GM18873 (cell line): ENCODE measurements around the gene PLEKHA8.

ENCODE experiments used
- ATAC-seq: cut with Tn5 transposase; IDR thresholded peaks from one replicate; pipeline ENCODE4 v1.9.1; 2021; ENCODE audit warnings: mild to moderate bottlenecking, moderate library complexity, moderate number of reproducible peaks; ENCODE audit not compliant: unreplicated experiment, low FRiP score

Gene PLEKHA8, protein sequence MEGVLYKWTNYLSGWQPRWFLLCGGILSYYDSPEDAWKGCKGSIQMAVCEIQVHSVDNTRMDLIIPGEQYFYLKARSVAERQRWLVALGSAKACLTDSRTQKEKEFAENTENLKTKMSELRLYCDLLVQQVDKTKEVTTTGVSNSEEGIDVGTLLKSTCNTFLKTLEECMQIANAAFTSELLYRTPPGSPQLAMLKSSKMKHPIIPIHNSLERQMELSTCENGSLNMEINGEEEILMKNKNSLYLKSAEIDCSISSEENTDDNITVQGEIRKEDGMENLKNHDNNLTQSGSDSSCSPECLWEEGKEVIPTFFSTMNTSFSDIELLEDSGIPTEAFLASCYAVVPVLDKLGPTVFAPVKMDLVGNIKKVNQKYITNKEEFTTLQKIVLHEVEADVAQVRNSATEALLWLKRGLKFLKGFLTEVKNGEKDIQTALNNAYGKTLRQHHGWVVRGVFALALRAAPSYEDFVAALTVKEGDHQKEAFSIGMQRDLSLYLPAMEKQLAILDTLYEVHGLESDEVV

DNA sequence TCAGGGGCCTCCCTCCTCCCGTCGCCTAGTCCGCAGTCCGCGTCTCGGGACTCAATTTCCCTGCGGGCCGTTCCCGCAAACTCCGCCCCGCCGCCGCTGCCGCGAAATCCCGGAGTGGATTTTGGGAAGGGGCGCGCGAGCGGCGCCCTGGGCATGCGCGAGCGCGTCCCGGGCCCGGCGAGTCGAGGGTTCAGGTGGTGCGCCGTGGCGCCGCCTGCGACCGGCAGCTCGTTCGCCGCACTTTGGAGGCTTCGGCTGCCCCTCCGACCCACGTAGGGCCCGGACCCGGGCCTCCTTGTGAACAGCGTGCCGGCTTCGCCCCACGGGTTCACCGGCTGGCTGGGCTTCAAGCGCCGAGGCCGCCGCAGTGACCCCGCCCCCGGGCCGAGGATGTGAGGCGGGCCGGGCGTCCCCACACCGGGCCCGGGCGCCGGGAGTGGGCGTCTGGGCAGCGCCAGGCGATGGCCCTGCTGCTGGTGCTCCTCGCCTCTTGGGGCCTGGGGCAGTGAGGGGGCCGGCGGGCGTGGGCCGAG, at the start of gene PLEKHA8:
Gene PLEKHA8 (plus strand): TSS at position 197 of the 533 bp plus-strand sequence. CDS start 351 bp downstream, outside the sequence.
- peak; percentile 41 for ATAC-seq

DNA sequence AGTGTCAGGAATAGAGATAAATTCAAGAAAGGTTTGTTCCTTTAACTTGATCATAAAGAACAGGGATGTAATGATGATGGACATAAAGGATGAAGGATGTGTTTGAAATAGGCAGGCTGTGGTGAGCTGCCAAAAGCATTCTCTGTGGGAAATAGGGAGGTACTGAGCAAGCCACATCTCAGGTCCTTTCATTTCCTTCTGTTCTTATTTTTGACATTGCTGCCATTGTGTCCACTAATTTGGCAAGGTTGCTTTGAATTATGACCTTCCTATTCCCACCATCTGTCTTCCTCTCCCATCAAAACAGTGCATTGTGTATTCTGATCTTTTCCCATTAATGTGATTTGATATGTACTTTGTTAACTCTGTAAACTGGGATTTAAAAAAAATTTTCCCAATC, 48.1 kb upstream of the PLEKHA8 start:
- ATAC-seq = no peak

DNA sequence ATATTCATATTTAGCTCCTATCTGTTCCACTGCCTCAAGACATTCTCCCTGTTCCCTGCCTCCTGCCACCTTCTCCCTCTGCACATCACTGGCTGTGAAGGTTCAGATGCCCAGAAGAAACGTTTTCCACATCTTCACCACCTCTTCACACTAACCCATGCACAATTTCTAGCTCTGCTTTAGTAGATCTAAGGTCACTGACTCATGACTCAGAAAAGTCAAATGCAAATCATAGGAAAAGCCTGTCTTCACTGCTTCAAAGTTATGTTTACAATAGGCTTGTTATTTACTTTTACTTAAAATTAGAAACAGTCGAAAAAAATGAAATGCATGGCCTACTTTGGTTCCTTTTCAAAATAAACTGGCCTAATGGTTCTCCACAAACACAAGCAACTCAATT, 41.1 kb upstream of the PLEKHA8 start:
- ATAC-seq = no peak

DNA sequence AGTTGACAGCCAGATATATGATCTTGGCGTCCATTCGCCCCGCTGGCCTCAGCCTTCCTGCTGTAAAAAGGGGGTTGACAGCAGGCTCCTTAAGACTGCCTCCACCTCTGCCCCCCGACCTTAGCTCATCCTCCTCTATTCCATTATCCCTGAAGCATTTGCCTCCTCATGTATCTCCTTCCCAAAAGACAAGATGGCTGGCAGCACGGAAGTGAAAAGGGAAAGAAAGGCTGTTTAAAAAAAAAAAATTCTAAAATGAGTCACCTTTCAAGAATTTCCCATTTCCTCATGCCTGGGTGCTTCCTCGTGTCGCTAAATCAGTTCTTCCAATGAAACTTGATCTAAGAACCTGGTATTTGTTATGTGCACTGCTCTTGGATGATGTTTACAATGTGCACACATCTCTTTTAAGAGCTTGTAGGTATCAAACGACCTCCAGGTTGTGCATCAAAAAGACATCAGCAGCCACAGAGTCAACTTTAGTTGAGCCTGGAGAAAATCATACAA, 40.3 kb upstream of the PLEKHA8 start:
- ATAC-seq = no peak

DNA sequence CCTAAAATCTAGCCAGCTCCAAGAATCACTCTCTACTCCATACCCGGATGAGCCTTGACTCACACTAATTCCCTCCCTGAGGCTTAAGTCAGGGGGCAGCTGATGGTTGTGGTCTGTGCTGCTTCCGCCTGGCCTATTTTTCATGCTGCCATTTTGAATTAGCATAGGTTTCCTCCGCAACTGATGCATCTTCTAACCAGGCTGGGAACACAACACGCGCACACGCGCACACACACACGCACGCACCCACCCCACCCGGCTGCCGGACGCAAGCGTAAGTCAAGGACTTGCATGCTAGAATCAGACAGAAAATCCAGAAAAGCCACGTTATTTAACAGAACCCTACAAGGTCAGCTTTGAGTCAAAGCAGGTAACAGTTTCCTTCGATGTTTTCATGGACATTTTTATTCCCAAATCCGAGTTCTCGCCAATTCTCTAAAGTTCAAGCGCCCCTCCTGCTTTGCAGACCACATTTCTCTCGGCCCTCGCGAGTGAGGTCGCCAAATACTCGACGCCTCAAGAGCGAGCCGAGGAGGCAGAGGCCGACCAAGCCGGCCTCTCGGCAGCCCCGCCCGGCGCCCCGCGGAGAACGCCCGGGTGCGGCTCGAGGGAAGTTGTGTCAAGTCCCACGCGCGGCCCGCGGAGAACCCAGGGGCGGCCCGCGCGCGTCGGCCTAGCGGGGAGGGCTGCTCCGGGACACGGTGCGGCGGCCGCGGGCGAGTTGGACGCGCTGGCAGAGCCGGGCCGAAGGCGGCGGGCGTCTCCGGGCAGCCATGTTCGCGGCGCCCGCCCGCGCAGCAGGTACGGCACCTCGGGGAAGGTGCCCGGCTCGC, 39.6 kb upstream of the PLEKHA8 start:
- ATAC-seq = peak; percentile 39

DNA sequence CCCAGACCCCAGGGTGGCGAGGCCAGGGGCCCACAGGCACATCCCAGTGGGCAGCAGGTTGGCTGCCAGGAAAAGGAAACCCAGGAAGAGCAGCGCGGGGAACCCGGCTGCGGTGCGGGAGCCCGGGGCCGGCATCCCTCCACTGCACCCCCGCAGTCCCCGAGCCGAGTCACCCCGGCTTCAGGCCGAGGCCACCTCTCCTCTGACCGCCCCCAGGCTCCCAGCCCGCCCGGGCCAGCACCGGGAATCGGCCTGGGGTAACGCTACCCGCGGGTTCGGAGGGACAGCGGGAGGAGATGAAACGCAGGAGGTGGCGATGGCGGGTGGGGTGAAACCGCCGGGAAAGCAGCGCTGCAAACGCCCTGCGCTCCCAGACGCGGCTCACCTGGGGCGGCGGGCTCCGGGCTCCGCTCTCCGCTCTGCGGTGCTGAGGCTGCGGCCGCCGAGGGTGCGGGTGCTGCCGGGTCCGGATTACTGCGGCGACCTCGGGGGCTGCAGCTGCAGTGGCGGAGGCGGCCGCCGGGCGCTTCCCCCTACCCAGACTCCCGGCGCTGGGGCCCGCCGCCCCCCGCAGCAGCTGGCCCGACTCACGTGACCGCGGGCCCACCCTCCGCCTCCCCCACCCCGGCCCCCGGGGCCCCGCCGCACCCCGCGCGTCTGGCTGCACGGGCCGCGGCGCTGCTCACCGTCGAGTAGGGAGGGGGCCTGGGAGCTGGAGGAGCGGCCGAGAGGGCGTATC, 38.8 kb upstream of the PLEKHA8 start, which contains the start of gene SCRN1:
Gene SCRN1 (minus strand): TSS at position 545 of the 739 bp plus-strand sequence. CDS start 20,734 bp downstream, outside the sequence.
- ATAC-seq = peak; percentile 24

DNA sequence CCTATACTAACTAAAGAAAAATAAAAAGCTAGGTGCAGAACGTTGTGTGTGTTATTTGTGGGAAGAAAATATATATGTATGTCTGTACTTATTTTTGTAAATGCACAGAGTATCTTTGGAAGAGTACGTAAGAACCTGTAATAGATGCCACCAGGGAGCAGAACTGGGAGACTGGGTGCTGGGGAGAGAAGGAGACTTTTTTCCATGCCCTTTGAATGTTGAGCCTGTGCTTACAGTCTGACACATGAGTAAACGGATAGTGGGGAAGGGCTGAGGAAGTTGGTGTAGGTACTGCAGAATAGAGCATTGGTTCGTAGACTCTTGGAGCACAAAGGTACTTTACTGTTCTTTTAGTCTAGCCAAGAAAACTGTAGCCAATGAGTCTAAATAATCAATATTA, 37.3 kb upstream of the PLEKHA8 start:
- ATAC-seq = no peak

DNA sequence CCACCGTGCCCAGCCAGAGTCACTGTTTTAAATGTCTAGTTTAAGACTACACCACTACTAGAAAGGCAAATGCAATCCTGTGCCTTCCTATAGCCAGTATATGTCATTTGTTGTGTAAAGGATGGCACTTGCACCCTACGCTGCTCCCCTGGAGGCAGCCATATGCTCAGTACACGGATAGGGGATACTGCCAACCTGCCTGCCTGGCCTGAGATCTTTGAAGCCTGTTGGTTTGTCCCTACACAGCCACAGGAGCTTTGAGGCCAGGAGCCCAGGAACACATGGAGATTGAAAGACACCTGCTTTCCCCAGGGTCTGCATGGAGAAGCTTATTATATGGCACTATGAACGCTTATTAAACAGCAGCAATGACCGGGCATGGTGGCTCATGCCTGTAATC, 36.3 kb upstream of the PLEKHA8 start:
- no peak for ATAC-seq

DNA sequence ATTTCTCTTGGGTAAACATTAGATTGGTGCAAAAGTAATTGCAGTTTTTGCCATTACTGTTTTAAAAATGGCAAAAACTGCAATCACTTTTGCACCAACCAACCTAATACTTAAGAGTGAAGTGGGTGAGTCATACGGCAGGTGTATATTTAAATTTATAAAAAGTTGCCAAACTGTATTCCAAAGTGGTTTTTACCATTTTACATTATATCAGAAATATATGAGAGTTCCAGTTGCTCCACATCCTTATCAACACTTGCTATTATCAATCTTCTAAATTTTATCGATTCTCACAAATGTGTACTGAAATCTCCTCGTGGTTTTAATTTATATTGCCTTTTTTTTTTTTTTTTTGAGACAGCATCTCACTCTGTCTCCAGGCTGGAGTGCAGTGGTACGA, 35.1 kb upstream of the PLEKHA8 start:
- no peak for ATAC-seq

DNA sequence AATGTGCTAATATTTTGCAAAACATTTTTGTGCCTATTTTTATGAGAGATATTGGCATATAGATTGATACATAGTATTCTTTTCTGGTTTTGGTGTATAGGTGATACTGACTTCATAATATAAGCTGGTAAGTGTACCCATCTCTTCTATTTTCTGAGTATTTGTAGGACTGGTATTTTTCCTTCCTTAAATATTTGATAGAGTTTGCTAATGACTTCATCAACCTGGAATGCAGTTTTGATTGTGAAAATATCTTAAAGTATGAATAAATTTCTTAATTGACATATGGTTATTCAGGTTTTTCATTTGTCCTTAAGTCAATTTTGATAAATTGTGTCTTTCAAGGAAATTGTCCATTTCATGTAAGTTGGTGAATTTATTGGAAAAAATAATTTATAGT, 32.6 kb upstream of the PLEKHA8 start:
- no peak for ATAC-seq

DNA sequence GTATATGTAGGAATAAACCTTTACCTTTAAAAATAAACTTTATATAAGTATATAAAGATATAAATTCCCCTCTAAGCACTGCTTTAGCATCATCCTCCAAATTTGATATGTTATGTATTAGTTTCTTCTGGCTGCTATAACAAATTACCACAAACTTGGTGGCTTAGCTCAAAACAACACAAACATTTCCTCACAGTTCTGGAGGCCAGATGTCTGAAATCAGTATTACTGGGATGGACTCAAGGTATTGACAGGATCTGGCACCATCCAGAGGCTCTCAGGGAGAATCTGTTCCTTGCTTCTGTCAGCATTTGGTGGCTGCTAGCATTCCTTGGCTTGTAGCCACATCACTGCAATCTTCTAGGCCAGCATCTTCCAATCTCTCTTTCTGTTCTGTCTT, 31.9 kb upstream of the PLEKHA8 start:
- no peak for ATAC-seq

DNA sequence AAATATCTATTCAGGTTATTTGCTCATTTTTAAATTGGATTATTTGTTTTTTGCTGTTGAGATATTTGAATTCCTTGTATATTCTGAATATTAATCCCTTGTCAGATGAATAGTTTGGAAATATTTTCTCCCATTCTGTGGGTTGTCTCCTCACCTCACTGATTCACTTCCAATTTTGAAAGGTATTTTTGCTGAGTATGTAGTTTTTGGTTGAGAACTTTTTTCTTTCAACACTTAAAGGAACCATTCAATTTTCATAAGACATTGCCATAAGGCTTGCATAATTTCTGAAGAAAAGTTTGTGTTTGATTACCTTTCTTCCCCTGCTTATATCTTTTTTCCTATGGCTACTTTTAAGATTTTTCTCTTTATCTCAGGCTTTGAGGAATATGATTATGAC, 29.7 kb upstream of the PLEKHA8 start:
- no peak for ATAC-seq

DNA sequence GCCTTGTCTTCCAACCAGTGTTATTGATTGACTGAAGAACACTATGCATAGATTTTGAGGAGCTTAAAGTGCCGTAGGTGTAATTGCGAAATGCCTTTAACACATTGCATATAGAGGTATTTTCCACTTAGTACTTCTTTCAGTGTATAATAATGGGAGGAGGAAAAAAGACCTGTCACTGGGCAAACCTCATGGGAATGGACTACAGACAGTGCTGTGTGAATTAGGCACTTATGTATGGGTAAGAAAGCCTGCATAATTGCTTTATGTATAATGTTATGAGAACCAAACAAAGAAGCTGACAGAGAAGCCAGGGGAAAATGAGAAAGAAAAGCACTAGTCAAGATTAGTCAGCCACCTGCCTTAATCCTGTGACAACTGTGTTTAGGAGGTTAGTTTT, 26.2 kb upstream of the PLEKHA8 start:
- ATAC-seq = no peak

DNA sequence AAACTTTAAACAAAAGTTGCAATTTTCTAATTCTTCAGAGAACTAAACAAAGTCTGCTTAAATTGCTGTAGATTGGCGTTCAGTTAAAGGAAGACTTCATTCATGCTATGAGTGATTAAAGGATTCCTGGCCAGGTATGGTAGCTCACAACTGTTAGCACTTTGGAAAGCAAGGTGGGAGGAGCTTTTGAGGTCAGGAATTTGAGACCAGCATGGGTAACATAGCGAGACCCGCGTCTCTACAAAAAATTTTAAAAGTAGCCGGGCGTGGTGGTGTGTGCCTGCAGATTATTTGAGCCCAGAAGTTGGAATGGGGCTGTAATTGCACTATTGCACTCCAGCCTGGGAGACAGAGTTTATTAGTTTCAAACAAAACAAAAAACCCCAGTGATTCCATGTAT, 25.1 kb upstream of the PLEKHA8 start:
- no peak for ATAC-seq

DNA sequence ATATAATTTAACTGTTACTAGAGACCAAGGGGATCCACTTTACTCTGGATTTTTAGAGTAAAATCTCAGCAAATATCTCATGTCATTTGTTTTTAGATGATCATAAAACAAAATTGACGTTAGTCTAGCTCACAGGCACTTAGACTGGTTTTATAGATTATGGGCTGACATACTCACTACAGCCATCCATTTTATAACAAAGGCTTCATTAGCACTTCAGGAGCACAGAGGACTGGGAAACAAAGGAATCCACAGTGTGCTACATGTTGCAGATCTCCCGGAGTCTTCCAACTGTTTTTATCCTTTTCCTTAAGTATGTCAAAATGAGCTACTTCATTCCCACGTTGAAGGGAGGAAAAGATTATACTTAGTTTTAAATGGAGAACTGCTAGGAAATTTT, 22.7 kb upstream of the PLEKHA8 start:
- ATAC-seq = no peak

DNA sequence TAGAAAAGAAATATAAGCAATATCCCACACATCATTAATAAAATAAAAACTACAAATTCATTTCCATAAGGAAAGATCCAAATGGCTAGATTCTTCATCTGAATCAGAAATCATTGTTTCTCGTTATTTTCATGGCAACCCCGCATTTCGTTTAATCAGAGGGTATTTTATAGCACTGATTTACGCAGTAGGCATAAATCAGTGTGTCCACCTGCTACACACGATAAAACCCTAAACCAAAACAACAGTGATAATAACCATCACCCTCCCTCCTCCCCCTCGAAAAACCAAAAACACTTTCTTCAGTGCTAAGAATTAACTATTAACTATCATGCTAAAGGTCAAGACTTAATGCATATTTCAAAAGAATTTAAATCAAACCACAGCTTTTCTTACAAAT, 18.2 kb upstream of the PLEKHA8 start:
- no peak for ATAC-seq

DNA sequence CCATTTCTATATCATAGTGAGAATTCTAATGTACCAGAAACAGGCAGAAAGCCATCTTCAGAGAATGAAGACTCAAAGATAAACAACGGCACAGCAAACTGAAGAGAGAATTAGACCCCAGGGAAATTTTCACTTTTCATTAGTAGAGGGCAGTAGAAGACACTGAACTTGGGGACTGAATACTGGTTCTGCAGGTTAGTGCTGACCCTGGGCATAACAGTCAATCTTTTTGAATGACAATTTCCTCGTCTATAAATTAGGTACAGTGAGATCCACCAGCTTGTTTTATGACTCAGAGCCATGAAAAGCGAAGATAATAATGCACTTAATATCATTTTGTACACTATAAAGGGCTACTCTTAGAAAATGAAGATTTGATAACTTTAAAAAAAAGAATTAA, 15.5 kb upstream of the PLEKHA8 start:
- ATAC-seq = no peak

DNA sequence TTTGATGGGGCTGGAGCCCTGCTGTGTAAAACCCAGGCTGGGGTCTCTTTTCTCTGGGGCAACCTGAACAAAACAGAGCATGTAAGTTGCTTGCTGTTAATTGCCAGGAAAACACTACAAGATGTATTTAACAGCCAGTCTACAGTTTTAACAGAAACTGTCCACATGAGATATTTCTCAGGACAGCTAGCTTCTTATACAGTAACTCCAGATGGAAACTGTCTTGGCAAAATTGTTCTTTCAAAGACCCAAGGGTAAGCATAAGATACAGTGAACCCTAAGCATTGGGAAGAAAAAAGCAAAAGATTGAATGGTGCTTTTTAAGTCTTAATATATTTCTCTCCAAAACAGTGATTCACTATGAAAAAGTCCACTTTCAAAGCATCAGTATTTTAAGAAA, 9.8 kb upstream of the PLEKHA8 start:
- ATAC-seq = no peak

DNA sequence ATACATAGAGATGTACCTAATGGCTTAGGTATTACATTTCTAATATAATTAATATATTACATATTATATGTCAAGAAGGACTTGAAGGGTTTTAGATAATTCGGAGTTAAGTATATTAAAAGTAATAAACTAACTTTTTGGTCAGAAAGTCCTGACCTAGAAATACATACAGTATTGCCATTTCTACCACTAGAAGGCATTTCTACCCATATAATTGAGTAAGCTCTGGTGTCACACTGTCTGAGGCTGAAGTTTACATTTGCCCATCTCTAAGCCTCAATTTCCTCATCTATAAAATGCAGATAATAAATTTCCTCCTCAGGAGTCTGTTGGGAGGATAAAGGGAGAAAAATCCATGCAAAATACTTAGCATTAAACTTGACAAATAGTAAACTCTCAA, 8.8 kb upstream of the PLEKHA8 start:
- ATAC-seq = no peak

DNA sequence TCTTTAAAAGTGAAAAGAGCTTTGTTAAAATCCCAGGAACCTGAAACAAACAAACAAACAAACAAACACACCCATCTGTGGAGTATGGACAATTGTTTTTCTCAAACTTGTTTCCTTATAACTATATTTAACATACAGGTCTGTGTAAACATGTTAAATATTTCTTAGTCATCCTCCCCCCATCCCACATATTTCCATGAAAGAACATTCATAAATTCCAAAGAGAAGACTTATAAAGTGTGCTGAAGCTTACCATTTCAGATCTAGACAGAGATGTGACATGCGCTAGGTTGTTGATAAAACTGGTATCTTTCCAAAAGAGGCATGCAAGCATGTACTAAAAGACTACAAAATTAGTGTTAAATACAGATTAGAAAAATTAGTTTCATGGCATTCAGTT, 8.3 kb upstream of the PLEKHA8 start:
- no peak for ATAC-seq
